Spinal cord (tissue), 10 donors: ENCODE data around the gene MESP1. TPM values are rescaled to one million over a fixed set of nuclear protein-coding genes. Genes with fewer than 3 reads are reported as not detected.

Source experiments
- DNase-seq, 6 donors: peaks; one replicate each; pipeline versions ENCODE4 v3.0.0 to v3.0.0-alpha.2; 2013 to 2015; ENCODE audit warnings: low spot score in 6 of 6, low read depth in 4 of 6
- H3K27ac ChIP-seq: one replicate; pipeline ENCODE4 v1.5.1; 2013; ENCODE audit warnings: low read depth, low read length, control low read depth
- H3K27me3 ChIP-seq: one replicate; pipeline ENCODE4 v1.6.1; 2013; ENCODE audit warnings: low read length; ENCODE audit not compliant: control insufficient read depth, insufficient read depth
- H3K36me3 ChIP-seq: one replicate; pipeline ENCODE4 v1.6.1; 2013; ENCODE audit warnings: low read length; ENCODE audit not compliant: control insufficient read depth, insufficient read depth
- H3K4me1 ChIP-seq: one replicate; pipeline ENCODE4 v1.6.1; 2013; ENCODE audit warnings: low read length; ENCODE audit not compliant: control insufficient read depth, insufficient read depth
- H3K4me3 ChIP-seq: one replicate; pipeline ENCODE4 v1.5.1; 2013; ENCODE audit warnings: low read depth, low read length, control low read depth
- H3K9me3 ChIP-seq: one replicate; pipeline ENCODE4 v1.6.1; 2013; ENCODE audit warnings: low read length; ENCODE audit not compliant: control insufficient read depth, insufficient read depth
- WGBS: methylation state at CpG from one replicate; pipeline ENCODE4 v1.1.5; 2013; ENCODE audit warnings: missing lambda C conversion rate; ENCODE audit not compliant: insufficient coverage; 5-methylcytosine and 5-hydroxymethylcytosine counted together
- polyA plus RNA-seq, 2 donors: library from polyadenylated mRNA; unstranded; fragments of 120-200 nt; gene quantifications; one replicate each; pipeline ENCODE4 v1.2.1, GENCODE V29; 2013; ENCODE audit not compliant: insufficient read length in 2 of 2
- total RNA-seq, 2 donors: library from RNA; depleted of rRNA in 1 of 2; stranded (reverse); fragments of 120-200 nt in 1 of 2; fragments of >200 nt in 1 of 2; gene quantifications; one replicate each; pipeline versions ENCODE4 v1.2.3 to v1.2.4, GENCODE V29; 2013 to 2014
- donor health status: healthy.

Gene MESP1
- total and polyA plus RNA-seq, 4 donors: 1.5 to 18.2 (median 10.8) TPM

- H3K4me1 ChIP-seq: peaks cover 3% of the 10 kb centered on the region
- H3K9me3 ChIP-seq: no peaks in the 10 kb centered on the region
- DNase-seq: no peak
- no peaks in the 10 kb centered on the region for H3K27me3 ChIP-seq
- H3K27ac ChIP-seq: no peak overlapping the region
- no peaks in the 10 kb centered on the region for H3K36me3 ChIP-seq
- WGBS: 82% methylated on average over 10 of the region's 15 CpGs
- no peak overlapping the region for H3K4me3 ChIP-seq
Measured at GRCh38 chr15:89781891-89782618, 31.0 kb upstream of the MESP1 start.

- no peak overlapping the region for H3K27ac ChIP-seq
- peaks cover 8% of the 10 kb centered on the region for H3K4me1 ChIP-seq
- H3K9me3 ChIP-seq: no peaks in the 10 kb centered on the region
- 86% methylated on average over 5 of the region's 6 CpGs for WGBS
- no peaks in the 10 kb centered on the region for H3K27me3 ChIP-seq
- H3K4me3 ChIP-seq: no peak overlapping the region
- H3K36me3 ChIP-seq: no peaks in the 10 kb centered on the region
- DNase-seq: no peak
Measured at GRCh38 chr15:89781055-89781454, 30.0 kb upstream of the MESP1 start.

GRCh38 chr15:89780601-89781000 lies 29.6 kb upstream of the MESP1 start:
- Histone ChIP-seq H3K4me3 (no peak overlapping the region), H3K4me1 (peaks cover 12% of the 10 kb centered on the region), H3K27me3 (no peaks in the 10 kb centered on the region), H3K9me3 (no peaks in the 10 kb centered on the region), H3K27ac (no peak overlapping the region), H3K36me3 (no peaks in the 10 kb centered on the region)
- 90% methylated on average over 6 of the region's 6 CpGs for WGBS
- no peak for DNase-seq

GRCh38 chr15:89778861-89779260 lies 27.8 kb upstream of the MESP1 start:
- Histone ChIP-seq H3K36me3 (no peaks in the 10 kb centered on the region), H3K9me3 (no peaks in the 10 kb centered on the region), H3K4me3 (no peak overlapping the region), H3K27ac (no peak overlapping the region), H3K27me3 (no peaks in the 10 kb centered on the region), H3K4me1 (peaks cover 14% of the 10 kb centered on the region)
- DNase-seq: no peak
- WGBS: 81% methylated on average over 3 of the region's 4 CpGs

GRCh38 chr15:89777782-89778380 lies 26.8 kb upstream of the MESP1 start:
- Histone ChIP-seq H3K4me1 (peaks cover 14% of the 10 kb centered on the region), H3K27me3 (no peaks in the 10 kb centered on the region), H3K4me3 (no peak overlapping the region), H3K9me3 (no peaks in the 10 kb centered on the region), H3K36me3 (no peaks in the 10 kb centered on the region), H3K27ac (no peak overlapping the region)
- DNase-seq: peak in 2 of 6 donors; percentile 33 to 39
- WGBS: 67% methylated on average over 7 of the region's 10 CpGs

GRCh38 chr15:89777073-89777751 lies 26.2 kb upstream of the MESP1 start:
- DNase-seq: no peak
- no peak overlapping the region for H3K27ac ChIP-seq
- H3K36me3 ChIP-seq: no peaks in the 10 kb centered on the region
- H3K27me3 ChIP-seq: no peaks in the 10 kb centered on the region
- no peaks in the 10 kb centered on the region for H3K9me3 ChIP-seq
- WGBS: 41% methylated on average over 18 of the region's 25 CpGs
- no peak overlapping the region for H3K4me3 ChIP-seq
- peaks cover 14% of the 10 kb centered on the region for H3K4me1 ChIP-seq

GRCh38 chr15:89776274-89777072 lies 25.4 kb upstream of the MESP1 start, which contains the start of gene MESP2:
Gene MESP2 (plus strand): TSS chr15:89776332. CDS start chr15:89776358, 26 bp downstream.
- Histone ChIP-seq H3K9me3 (no peaks in the 10 kb centered on the region), H3K27ac (no peak within 1 kb of the TSS), H3K4me1 (peaks cover 14% of the 10 kb centered on the region), H3K4me3 (peak within 1 kb of the TSS; percentile 22), H3K27me3 (no peaks in the 10 kb centered on the region), H3K36me3 (no peaks in the 10 kb centered on the region)
- 3% methylated on average over 82 of the region's 82 CpGs for WGBS
- DNase-seq: peak; percentile 39 to 91 (median 58)

GRCh38 chr15:89775815-89776214 lies 24.8 kb upstream of the MESP1 start:
- WGBS: 83% methylated on average over 13 of the region's 14 CpGs
- no peak for DNase-seq
- no peaks in the 10 kb centered on the region for H3K9me3 ChIP-seq
- no peak overlapping the region for H3K27ac ChIP-seq
- H3K4me1 ChIP-seq: peaks cover 14% of the 10 kb centered on the region
- no peaks in the 10 kb centered on the region for H3K36me3 ChIP-seq
- H3K4me3 ChIP-seq: peak overlapping the region; percentile 22
- H3K27me3 ChIP-seq: no peaks in the 10 kb centered on the region

GRCh38 chr15:89774492-89774891 lies 23.4 kb upstream of the MESP1 start:
- Histone ChIP-seq H3K4me1 (peaks cover 14% of the 10 kb centered on the region), H3K27me3 (no peaks in the 10 kb centered on the region), H3K9me3 (no peaks in the 10 kb centered on the region), H3K36me3 (no peaks in the 10 kb centered on the region), H3K4me3 (no peak overlapping the region), H3K27ac (no peak overlapping the region)
- 94% methylated on average over 5 of the region's 5 CpGs for WGBS
- DNase-seq: no peak
